Measurements from ENCODE around the gene PDCD1LG2. TPM values are rescaled to one million over a fixed set of nuclear protein-coding genes. Genes with fewer than 3 reads are reported as not detected.
"Not testable (repeated sequence)": the region's sequence is repeated elsewhere in the genome, so short reads cannot be mapped to it uniquely, and the experiment has no call there.

The PDCD1LG2 gene
- polyA plus RNA-seq, 1 experiment, result 31.5 TPM

DNA sequence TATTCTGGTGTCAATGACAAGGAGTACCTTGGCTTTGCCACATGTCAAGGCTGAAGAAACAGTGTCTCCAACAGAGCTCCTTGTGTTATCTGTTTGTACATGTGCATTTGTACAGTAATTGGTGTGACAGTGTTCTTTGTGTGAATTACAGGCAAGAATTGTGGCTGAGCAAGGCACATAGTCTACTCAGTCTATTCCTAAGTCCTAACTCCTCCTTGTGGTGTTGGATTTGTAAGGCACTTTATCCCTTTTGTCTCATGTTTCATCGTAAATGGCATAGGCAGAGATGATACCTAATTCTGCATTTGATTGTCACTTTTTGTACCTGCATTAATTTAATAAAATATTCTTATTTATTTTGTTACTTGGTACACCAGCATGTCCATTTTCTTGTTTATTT, 40.2 kb upstream of the PDCD1LG2 start:
- H3K27me3 ChIP-seq (ENCODE audit: control insufficient read depth, insufficient read depth, low read length), result no peaks in the 10 kb centered on the region
- TF ChIP-seq, protein P1, sequence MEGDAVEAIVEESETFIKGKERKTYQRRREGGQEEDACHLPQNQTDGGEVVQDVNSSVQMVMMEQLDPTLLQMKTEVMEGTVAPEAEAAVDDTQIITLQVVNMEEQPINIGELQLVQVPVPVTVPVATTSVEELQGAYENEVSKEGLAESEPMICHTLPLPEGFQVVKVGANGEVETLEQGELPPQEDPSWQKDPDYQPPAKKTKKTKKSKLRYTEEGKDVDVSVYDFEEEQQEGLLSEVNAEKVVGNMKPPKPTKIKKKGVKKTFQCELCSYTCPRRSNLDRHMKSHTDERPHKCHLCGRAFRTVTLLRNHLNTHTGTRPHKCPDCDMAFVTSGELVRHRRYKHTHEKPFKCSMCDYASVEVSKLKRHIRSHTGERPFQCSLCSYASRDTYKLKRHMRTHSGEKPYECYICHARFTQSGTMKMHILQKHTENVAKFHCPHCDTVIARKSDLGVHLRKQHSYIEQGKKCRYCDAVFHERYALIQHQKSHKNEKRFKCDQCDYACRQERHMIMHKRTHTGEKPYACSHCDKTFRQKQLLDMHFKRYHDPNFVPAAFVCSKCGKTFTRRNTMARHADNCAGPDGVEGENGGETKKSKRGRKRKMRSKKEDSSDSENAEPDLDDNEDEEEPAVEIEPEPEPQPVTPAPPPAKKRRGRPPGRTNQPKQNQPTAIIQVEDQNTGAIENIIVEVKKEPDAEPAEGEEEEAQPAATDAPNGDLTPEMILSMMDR (IDR thresholded peaks at IDR 0.05; ENCODE audit: low read depth, low read length), result no peak
- H3K4me3 ChIP-seq (ENCODE audit: low read depth, low read length), result no peak overlapping the region
- no peak overlapping the region for H3K27ac ChIP-seq (ENCODE audit: low read depth, low read length)
- DNase-seq (ENCODE audit: low read depth, low spot score), result no peak
- ChIA-PET POLR2A (no interaction called here), CTCF (no interaction called here)
- no peaks in the 10 kb centered on the region for H3K9me3 ChIP-seq (ENCODE audit: control insufficient read depth, insufficient read depth, low read length)

DNA sequence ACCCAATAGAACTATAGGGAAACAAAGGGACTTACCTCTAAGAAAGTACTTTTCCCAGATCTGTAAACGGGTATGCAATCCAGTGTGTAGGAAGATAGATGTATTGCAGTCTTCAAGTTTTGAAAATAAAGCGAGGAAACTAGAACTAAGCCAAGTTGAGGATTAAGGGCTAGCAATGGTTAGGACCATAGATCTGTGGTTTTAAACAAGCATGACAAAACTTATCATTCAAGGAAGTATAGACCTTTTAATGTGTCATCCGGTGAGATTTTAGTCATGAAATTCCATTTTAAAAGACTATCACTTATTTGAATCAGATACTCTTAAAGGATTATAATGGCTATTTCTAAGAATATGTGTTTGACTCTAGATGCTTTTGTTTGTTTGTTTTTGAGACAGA, 39.5 kb upstream of the PDCD1LG2 start:
- POLR2A ChIA-PET, result no interaction called here
- Histone ChIP-seq H3K27me3 (ENCODE audit: control insufficient read depth, insufficient read depth, low read length) (no peaks in the 10 kb centered on the region), H3K4me3 (ENCODE audit: low read depth, low read length) (no peak overlapping the region), H3K27ac (ENCODE audit: low read depth, low read length) (no peak overlapping the region), H3K9me3 (ENCODE audit: control insufficient read depth, insufficient read depth, low read length) (no peaks in the 10 kb centered on the region)
- CTCF ChIA-PET, result no interaction called here
- TF ChIP-seq, protein P1 (IDR thresholded peaks at IDR 0.05; ENCODE audit: low read depth, low read length), result no peak
- DNase-seq (ENCODE audit: low read depth, low spot score), result no peak

DNA sequence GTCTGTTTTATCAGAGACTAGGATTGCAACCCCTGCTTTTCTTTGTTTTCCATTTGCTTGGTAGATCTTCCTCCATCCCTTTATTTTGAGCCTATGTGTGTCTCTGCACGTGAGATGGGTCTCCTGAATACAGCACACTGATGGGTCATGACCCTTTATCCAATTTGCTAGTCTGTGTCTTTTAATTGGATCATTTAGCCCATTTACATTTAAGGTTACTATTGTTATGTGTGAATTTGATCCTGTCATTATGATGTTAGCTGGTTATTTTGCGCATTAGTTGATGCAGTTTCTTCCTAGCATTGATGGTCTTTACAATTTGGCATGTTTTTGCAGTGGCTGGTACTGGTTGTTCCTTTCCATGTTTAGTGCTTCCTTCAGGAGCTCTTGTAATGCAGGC, 34.7 kb upstream of the PDCD1LG2 start:
- H3K27me3 ChIP-seq (ENCODE audit: control insufficient read depth, insufficient read depth, low read length); DNase-seq (ENCODE audit: low read depth, low spot score); H3K4me3 ChIP-seq (ENCODE audit: low read depth, low read length); CTCF ChIA-PET; H3K27ac ChIP-seq (ENCODE audit: low read depth, low read length); POLR2A ChIA-PET; H3K9me3 ChIP-seq (ENCODE audit: control insufficient read depth, insufficient read depth, low read length): not testable (repeated sequence)

DNA sequence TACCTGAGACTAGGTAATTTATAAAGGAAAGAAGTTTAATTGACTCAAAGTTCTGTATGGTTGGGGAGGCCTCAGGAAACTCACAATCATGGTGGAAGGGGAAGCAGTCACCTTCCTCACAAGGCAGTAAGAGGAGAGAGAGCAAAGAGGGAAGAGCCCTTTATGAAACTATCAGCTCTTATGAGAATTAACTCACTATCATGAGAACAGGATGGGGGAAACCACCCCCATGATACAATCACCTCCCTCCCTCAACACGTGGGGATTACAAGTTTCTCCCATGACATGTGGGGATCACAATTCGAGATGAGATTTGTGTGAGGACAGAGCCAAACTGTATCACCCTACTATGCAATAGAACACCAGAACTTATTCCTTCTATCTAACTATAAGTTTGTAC, 32.1 kb upstream of the PDCD1LG2 start:
- Histone ChIP-seq H3K27ac (ENCODE audit: low read depth, low read length) (no peak overlapping the region), H3K27me3 (ENCODE audit: control insufficient read depth, insufficient read depth, low read length) (no peaks in the 10 kb centered on the region), H3K9me3 (ENCODE audit: control insufficient read depth, insufficient read depth, low read length) (no peaks in the 10 kb centered on the region; the same call in 1 of the 2 replicates), H3K4me3 (ENCODE audit: low read depth, low read length) (no peak overlapping the region)
- DNase-seq (ENCODE audit: low read depth, low spot score), result no peak
- ChIA-PET CTCF (no interaction called here), POLR2A (no interaction called here)
- TF ChIP-seq, protein P1 (IDR thresholded peaks at IDR 0.05; ENCODE audit: low read depth, low read length), result no peak

DNA sequence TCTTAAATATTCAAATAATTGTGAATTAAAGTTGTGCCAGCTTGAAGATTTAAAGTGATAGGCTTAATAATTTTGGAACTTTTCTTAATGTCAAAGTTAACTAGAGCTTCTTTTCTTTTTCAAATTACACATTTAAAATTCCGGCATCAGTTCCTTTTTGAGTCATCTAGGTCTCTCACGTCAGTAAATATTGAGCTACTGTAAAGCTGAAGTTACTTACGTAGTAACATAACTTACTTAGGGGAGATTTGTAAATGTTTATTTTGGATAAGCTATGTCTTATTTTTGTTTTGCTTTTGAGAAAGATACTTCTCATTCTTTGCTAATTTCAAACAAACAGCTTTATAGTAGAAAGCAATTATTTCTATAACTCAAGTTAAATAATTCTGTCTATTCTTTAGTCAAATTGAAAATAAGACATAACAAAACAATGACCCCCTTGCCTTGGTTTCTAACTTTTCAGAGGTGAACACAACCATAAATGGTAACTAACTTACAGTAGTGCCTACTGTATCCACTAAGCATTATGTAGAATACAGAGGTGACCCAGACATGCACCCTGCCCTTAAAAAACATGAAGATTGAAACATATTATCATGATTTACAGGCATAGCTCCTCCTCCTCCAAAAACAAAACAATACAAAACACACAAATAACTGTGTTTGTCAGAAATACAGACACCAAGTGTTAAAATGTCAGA, 30.2 kb upstream of the PDCD1LG2 start:
- TF ChIP-seq, protein P1 (IDR thresholded peaks at IDR 0.05; ENCODE audit: low read depth, low read length), result no peak
- Histone ChIP-seq H3K27me3 (ENCODE audit: control insufficient read depth, insufficient read depth, low read length) (no peaks in the 10 kb centered on the region), H3K4me3 (ENCODE audit: low read depth, low read length) (no peak overlapping the region), H3K27ac (ENCODE audit: low read depth, low read length) (no peak overlapping the region), H3K9me3 (ENCODE audit: control insufficient read depth, insufficient read depth, low read length) (no peaks in the 10 kb centered on the region; the same call in 1 of the 2 replicates)
- CTCF ChIA-PET, result interaction anchor here (0.7 to 1.2 kb wide), 4 partner anchors 8 to 148 kb away, joined by 3 to 4 read pairs (median 3); no protein-coding TSS in a partner anchor
- POLR2A ChIA-PET, result no interaction called here
- no peak for DNase-seq (ENCODE audit: low read depth, low spot score)
